SK-N-SH treated with all-trans-retinoic acid at 6 μM for 48 hours (cell line): ENCODE data around the gene HSPA1B.

Experiments
- ATAC-seq: fragments of 200-7000 bp; cut with Tn5 transposase; 3 replicates; pipeline ENCODE4 v1.9.1; 2020; ENCODE audit warnings: mild to moderate bottlenecking, moderate library complexity
- ARNTL ChIP-seq: fragments of 450-650 bp; formaldehyde crosslinking; IDR thresholded peaks from 2 replicates; pipeline ENCODE4 v1.5.0; 2020; ENCODE audit warnings: low read depth, mild to moderate bottlenecking, moderate library complexity, borderline replicate concordance
- BACH2 ChIP-seq: fragments of 250-450 bp; sonication (Bioruptor Pico); IDR thresholded peaks from 2 replicates; pipeline ENCODE4 v1.9.0; 2021; ENCODE audit warnings: mild to moderate bottlenecking, borderline replicate concordance
- CSDC2 ChIP-seq: fragments of 250-450 bp; sonication (Bioruptor Pico); IDR thresholded peaks from 2 replicates; pipeline ENCODE4 v1.5.0; 2020; ENCODE audit warnings: mild to moderate bottlenecking, moderate library complexity
- ESRRG ChIP-seq: fragments of 250-450 bp; sonication (Bioruptor Pico); IDR thresholded peaks from 2 replicates; pipeline ENCODE4 v1.6.1; 2021; ENCODE audit warnings: mild to moderate bottlenecking
- GLIS3 ChIP-seq: fragments of 250-450 bp; sonication (Bioruptor Pico); IDR thresholded peaks from 2 replicates; pipeline ENCODE4 v1.5.0; 2020; ENCODE audit warnings: mild to moderate bottlenecking, moderate library complexity
- ISL1 ChIP-seq: fragments of 250-450 bp; sonication (Bioruptor Pico); IDR thresholded peaks from 2 replicates; pipeline ENCODE4 v2.1.2; 2022; ENCODE audit warnings: mild to moderate bottlenecking, moderate library complexity
- OSR1 ChIP-seq: fragments of 250-450 bp; sonication (Bioruptor Pico); IDR thresholded peaks from 2 replicates; pipeline ENCODE4 v1.8.0; 2022; ENCODE audit warnings: moderate library complexity, mild to moderate bottlenecking, inconsistent platforms
- PPARA ChIP-seq: fragments of 250-450 bp; sonication (Bioruptor Pico); IDR thresholded peaks from 2 replicates; pipeline ENCODE4 v1.5.0; 2020; ENCODE audit warnings: mild to moderate bottlenecking, borderline replicate concordance
- RARB ChIP-seq: fragments of 250-450 bp; sonication (Bioruptor Pico); IDR thresholded peaks from 2 replicates; pipeline ENCODE4 v1.8.0; 2021; ENCODE audit warnings: mild to moderate bottlenecking, moderate library complexity
- SNAI2 ChIP-seq: fragments of 250-450 bp; sonication (Bioruptor Pico); IDR thresholded peaks from 2 replicates; pipeline ENCODE4 v1.5.0; 2020; ENCODE audit warnings: mild to moderate bottlenecking, moderate library complexity
- TCF4 ChIP-seq: fragments of 250-450 bp; sonication (Bioruptor Pico); IDR thresholded peaks from 2 replicates; pipeline ENCODE4 v1.8.0; 2021; ENCODE audit warnings: mild to moderate bottlenecking, moderate library complexity, borderline replicate concordance
- ZC3H10 ChIP-seq: fragments of 250-450 bp; sonication (Bioruptor Pico); IDR thresholded peaks from 2 replicates; pipeline ENCODE4 v1.5.1; 2021; ENCODE audit warnings: mild to moderate bottlenecking, moderate library complexity
- ZFP3 ChIP-seq: fragments of 250-450 bp; sonication (Bioruptor Pico); IDR thresholded peaks from 2 replicates; pipeline ENCODE4 v1.5.0; 2020; ENCODE audit warnings: mild to moderate bottlenecking, moderate library complexity
- ZFP30 ChIP-seq: fragments of 450-650 bp; formaldehyde crosslinking; IDR thresholded peaks from 2 replicates; pipeline ENCODE4 v1.5.0; 2022; ENCODE audit warnings: mild to moderate bottlenecking, moderate library complexity
- ZNF70 ChIP-seq: fragments of 450-650 bp; formaldehyde crosslinking; IDR thresholded peaks from 2 replicates; pipeline ENCODE4 v1.5.0; 2020; ENCODE audit warnings: mild to moderate bottlenecking, moderate library complexity
- ZNF8 ChIP-seq: fragments of 450-650 bp; formaldehyde crosslinking; IDR thresholded peaks from 2 replicates; pipeline ENCODE4 v1.5.0; 2020; ENCODE audit warnings: mild to moderate bottlenecking, moderate library complexity
- TF ChIP-seq, protein P1 (sequence below): fragments of 250-450 bp; sonication (Bioruptor Pico); IDR thresholded peaks from 2 replicates; pipeline ENCODE4 v1.8.0; 2021; ENCODE audit warnings: low read depth, mild to moderate bottlenecking, moderate library complexity, borderline replicate concordance
- TF ChIP-seq, protein P2 (sequence below): fragments of 250-450 bp; sonication (Bioruptor Pico); IDR thresholded peaks from 2 replicates; pipeline ENCODE4 v1.5.1; 2020; ENCODE audit warnings: low read depth, mild to moderate bottlenecking, moderate library complexity
- TF ChIP-seq, protein P3 (sequence below): fragments of 250-450 bp; sonication (Bioruptor Pico); IDR thresholded peaks from 2 replicates; pipeline ENCODE4 v1.8.0; 2020; ENCODE audit warnings: mild to moderate bottlenecking, moderate library complexity, borderline replicate concordance
- TF ChIP-seq, protein P4 (sequence below): fragments of 250-450 bp; sonication (Bioruptor Pico); IDR thresholded peaks from 2 replicates; pipeline ENCODE4 v1.5.1; 2021; ENCODE audit warnings: mild to moderate bottlenecking, moderate library complexity

The HSPA1B gene

DNA sequence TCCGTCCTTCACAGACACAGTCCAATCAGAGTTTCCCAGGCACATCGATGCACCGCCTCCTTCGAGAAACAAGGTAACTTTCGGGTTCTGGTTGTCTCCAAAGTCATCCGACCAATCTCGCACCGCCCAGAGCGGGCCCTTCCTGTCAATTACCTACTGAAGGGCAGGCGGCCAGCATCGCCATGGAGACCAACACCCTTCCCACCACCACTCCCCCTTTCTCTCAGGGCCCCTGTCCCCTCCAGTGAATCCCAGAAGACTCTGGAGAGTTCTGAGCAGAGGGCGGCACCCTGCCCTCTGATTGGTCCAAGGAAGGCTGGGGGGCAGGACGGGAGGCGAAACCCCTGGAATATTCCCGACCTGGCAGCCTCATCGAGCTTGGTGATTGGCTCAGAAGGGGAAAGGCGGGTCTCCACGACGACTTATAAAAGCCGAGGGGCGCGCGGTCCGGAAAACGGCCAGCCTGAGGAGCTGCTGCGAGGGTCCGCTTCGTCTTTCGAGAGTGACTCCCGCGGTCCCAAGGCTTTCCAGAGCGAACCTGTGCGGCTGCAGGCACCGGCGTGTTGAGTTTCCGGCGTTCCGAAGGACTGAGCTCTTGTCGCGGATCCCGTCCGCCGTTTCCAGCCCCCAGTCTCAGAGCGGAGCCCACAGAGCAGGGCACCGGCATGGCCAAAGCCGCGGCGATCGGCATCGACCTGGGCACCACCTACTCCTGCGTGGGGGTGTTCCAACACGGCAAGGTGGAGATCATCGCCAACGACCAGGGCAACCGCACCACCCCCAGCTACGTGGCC, at the start of gene HSPA1B:
TSS of gene HSPA1B (plus strand) at position 453 of the 794 bp plus-strand sequence. CDS start at position 666, 213 bp downstream.
- no peak for TF ChIP-seq ESRRG (CRISPR knock-in tag)
- no peak for TF ChIP-seq OSR1 (CRISPR knock-in tag)
- no peak for TF ChIP-seq GLIS3 (CRISPR knock-in tag)
- no peak for TF ChIP-seq ISL1 (CRISPR knock-in tag)
- no peak for TF ChIP-seq ZFP30 (CRISPR knock-in tag)
- no peak for TF ChIP-seq ZFP3 (CRISPR knock-in tag)
- TF ChIP-seq PPARA = no peak
- no peak for TF ChIP-seq BACH2 (CRISPR knock-in tag)
- TF ChIP-seq, protein P1, sequence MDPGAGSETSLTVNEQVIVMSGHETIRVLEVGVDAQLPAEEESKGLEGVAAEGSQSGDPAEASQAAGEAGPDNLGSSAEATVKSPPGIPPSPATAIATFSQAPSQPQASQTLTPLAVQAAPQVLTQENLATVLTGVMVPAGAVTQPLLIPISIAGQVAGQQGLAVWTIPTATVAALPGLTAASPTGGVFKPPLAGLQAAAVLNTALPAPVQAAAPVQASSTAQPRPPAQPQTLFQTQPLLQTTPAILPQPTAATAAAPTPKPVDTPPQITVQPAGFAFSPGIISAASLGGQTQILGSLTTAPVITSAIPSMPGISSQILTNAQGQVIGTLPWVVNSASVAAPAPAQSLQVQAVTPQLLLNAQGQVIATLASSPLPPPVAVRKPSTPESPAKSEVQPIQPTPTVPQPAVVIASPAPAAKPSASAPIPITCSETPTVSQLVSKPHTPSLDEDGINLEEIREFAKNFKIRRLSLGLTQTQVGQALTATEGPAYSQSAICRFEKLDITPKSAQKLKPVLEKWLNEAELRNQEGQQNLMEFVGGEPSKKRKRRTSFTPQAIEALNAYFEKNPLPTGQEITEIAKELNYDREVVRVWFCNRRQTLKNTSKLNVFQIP = no peak
- no peak for TF ChIP-seq ZNF8
- TF ChIP-seq ZNF70 (CRISPR knock-in tag) = no peak
- TF ChIP-seq, protein P2, sequence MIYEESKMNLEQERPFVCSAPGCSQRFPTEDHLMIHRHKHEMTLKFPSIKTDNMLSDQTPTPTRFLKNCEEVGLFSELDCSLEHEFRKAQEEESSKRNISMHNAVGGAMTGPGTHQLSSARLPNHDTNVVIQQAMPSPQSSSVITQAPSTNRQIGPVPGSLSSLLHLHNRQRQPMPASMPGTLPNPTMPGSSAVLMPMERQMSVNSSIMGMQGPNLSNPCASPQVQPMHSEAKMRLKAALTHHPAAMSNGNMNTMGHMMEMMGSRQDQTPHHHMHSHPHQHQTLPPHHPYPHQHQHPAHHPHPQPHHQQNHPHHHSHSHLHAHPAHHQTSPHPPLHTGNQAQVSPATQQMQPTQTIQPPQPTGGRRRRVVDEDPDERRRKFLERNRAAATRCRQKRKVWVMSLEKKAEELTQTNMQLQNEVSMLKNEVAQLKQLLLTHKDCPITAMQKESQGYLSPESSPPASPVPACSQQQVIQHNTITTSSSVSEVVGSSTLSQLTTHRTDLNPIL = no peak
- TF ChIP-seq, protein P3, sequence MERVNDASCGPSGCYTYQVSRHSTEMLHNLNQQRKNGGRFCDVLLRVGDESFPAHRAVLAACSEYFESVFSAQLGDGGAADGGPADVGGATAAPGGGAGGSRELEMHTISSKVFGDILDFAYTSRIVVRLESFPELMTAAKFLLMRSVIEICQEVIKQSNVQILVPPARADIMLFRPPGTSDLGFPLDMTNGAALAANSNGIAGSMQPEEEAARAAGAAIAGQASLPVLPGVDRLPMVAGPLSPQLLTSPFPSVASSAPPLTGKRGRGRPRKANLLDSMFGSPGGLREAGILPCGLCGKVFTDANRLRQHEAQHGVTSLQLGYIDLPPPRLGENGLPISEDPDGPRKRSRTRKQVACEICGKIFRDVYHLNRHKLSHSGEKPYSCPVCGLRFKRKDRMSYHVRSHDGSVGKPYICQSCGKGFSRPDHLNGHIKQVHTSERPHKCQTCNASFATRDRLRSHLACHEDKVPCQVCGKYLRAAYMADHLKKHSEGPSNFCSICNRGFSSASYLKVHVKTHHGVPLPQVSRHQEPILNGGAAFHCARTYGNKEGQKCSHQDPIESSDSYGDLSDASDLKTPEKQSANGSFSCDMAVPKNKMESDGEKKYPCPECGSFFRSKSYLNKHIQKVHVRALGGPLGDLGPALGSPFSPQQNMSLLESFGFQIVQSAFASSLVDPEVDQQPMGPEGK (CRISPR knock-in tag) = no peak
- no peak for TF ChIP-seq SNAI2
- TF ChIP-seq, protein P4, sequence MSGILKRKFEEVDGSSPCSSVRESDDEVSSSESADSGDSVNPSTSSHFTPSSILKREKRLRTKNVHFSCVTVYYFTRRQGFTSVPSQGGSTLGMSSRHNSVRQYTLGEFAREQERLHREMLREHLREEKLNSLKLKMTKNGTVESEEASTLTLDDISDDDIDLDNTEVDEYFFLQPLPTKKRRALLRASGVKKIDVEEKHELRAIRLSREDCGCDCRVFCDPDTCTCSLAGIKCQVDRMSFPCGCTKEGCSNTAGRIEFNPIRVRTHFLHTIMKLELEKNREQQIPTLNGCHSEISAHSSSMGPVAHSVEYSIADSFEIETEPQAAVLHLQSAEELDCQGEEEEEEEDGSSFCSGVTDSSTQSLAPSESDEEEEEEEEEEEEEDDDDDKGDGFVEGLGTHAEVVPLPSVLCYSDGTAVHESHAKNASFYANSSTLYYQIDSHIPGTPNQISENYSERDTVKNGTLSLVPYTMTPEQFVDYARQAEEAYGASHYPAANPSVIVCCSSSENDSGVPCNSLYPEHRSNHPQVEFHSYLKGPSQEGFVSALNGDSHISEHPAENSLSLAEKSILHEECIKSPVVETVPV (CRISPR knock-in tag) = no peak
- TF ChIP-seq ARNTL (CRISPR knock-in tag) = no peak
- no peak for TF ChIP-seq TCF4
- TF ChIP-seq RARB (CRISPR knock-in tag) = no peak
- no peak for TF ChIP-seq ZC3H10
- peak; percentile 90 for ATAC-seq

DNA sequence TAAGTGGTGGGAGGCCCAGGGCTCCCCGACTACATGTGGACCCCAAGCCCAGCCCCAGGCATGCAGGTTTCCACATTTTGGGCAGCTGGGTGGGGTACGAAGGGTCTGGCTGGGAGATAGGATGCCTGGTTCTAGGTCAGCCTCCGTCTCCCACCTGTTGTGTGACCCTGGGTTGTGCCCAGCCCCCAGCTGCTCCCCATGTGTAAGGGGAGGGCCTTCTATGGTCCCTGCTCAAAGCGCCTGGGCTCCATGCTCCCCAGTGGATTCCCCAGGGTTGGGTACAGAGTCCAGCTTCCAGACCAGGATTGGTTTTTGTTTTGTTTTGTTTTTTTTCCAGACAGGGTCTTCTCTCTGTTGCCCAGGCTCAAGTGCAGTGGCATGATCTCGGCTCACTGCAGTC, 49.3 kb upstream of the HSPA1B start:
- no peak for TF ChIP-seq CSDC2 (CRISPR knock-in tag)
- TF ChIP-seq, protein P3 (CRISPR knock-in tag) = no peak
- TF ChIP-seq ESRRG (CRISPR knock-in tag) = no peak
- no peak for TF ChIP-seq ZFP30 (CRISPR knock-in tag)
- TF ChIP-seq GLIS3 (CRISPR knock-in tag) = no peak
- TF ChIP-seq TCF4 = no peak
- TF ChIP-seq, protein P4 (CRISPR knock-in tag) = no peak
- TF ChIP-seq BACH2 (CRISPR knock-in tag) = no peak
- no peak for ATAC-seq
